Smooth muscle cell (in vitro differentiated cells): ENCODE results near the gene VAMP8. TPM values are rescaled to one million over a fixed set of nuclear protein-coding genes. Genes with fewer than 3 reads are reported as not detected.

Experiments
- DNase-seq: peaks from one replicate; lab custom pipeline; 2025; ENCODE audit not compliant: unreplicated experiment; lab: John Stamatoyannopoulos, UW
- H2AFZ ChIP-seq: fragments of 200-600 bp; sonication (generic); 2 replicates; pipeline ENCODE4 v1.6.0; 2016; ENCODE audit warnings: antibody characterized with exemption, low read depth, mild to moderate bottlenecking
- H3F3A ChIP-seq: fragments of 200-600 bp; sonication (generic); 2 replicates; pipeline ENCODE4 v1.6.0; 2017; ENCODE audit warnings: antibody characterized with exemption, low read depth
- H3K27ac ChIP-seq: fragments of 200-600 bp; sonication (generic); 2 replicates; pipeline ENCODE4 v1.5.1; 2016; ENCODE audit warnings: low read depth, mild to moderate bottlenecking
- H3K27me3 ChIP-seq: fragments of 200-600 bp; sonication (generic); 2 replicates; pipeline ENCODE4 v1.6.1; 2016; ENCODE audit warnings: low read depth, mild to moderate bottlenecking
- H3K36me3 ChIP-seq: fragments of 200-600 bp; sonication (generic); 2 replicates; pipeline ENCODE4 v1.5.1; 2016; ENCODE audit warnings: low read depth
- H3K4me1 ChIP-seq: fragments of 200-600 bp; sonication (generic); 2 replicates; pipeline ENCODE4 v1.5.1; 2016; ENCODE audit warnings: low read depth
- H3K4me2 ChIP-seq: fragments of 200-600 bp; sonication (generic); 2 replicates; pipeline ENCODE4 v1.6.0; 2016; ENCODE audit warnings: mild to moderate bottlenecking
- H3K4me3 ChIP-seq: fragments of 200-600 bp; sonication (generic); 2 replicates; pipeline ENCODE4 v1.5.1; 2016; ENCODE audit warnings: mild to moderate bottlenecking
- H3K79me2 ChIP-seq: fragments of 200-600 bp; sonication (generic); 2 replicates; pipeline ENCODE4 v1.6.0; 2016; ENCODE audit warnings: low read depth, mild to moderate bottlenecking
- H3K9ac ChIP-seq: fragments of 200-600 bp; sonication (generic); 2 replicates; pipeline ENCODE4 v1.6.0; 2016; ENCODE audit warnings: low read depth
- H3K9me3 ChIP-seq: fragments of 200-600 bp; sonication (generic); replicated peaks from 2 replicates; pipeline ENCODE4 v1.5.1; 2016; ENCODE audit warnings: low read depth
- H4K20me1 ChIP-seq: fragments of 200-600 bp; sonication (generic); 2 replicates; pipeline ENCODE4 v1.6.0; 2016; ENCODE audit warnings: low read depth
- WGBS: methylation state at CpG from one replicate; pipeline ENCODE4 v1.1.7; 2016; ENCODE audit warnings: low lambda C conversion rate; 5-methylcytosine and 5-hydroxymethylcytosine counted together
- polyA plus RNA-seq: library from polyadenylated mRNA; unstranded; fragments of >200 nt; fragmentation: Nextera tagmentation; extraction: Ambion mirVana; gene quantifications from 2 replicates; pipeline ENCODE4 v1.2.1, GENCODE V29; 2016
- total RNA-seq: library from RNA; depleted of rRNA; stranded (reverse); fragments of >200 nt; gene quantifications from 2 replicates; pipeline ENCODE4 v1.2.3, GENCODE V29; 2014
- TF ChIP-seq, protein P1 (sequence below): fragments of 200-600 bp; sonication (generic); IDR thresholded peaks from 2 replicates; pipeline ENCODE4 v1.5.1; 2017; ENCODE audit warnings: borderline replicate concordance, mild to moderate bottlenecking, antibody characterized with exemption; ENCODE audit not compliant: insufficient read depth, poor library complexity, severe bottlenecking

The VAMP8 gene
- total and polyA plus RNA-seq, 2 experiments from 2014 or later, result 15.1 to 17.5 TPM

DNA sequence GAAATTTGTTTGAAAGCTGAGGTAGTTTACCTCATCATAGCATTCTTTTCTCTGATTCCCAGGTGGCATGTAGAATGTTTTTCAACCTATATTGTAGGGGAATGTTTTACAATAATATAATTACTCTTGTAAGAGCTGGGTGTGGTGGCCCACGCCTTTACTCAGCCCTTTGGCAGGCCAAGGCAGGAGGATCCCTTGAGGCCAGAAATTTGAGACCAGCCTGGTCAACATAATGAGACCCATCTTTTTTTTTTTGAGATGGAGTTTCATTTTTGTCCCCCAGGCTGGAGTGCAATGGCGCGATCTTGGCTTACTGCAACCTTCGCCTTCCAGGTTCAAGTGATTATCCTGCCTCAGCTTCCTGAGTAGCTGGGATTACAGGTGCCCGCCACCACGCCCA lies 42.2 kb downstream of the VAMP8 start:
- Histone ChIP-seq H3K9me3 (no peaks in the 10 kb centered on the region), H3K4me1 (peaks cover 8% of the 10 kb centered on the region), H3K9ac (no peak overlapping the region), H3K36me3 (peaks cover 10% of the 10 kb centered on the region), H3F3A (no peaks in the 10 kb centered on the region), H4K20me1 (peaks cover 32% of the 10 kb centered on the region), H3K4me2 (no peak overlapping the region), H3K27me3 (no peaks in the 10 kb centered on the region), H3K79me2 (peaks cover 61% of the 10 kb centered on the region), H3K27ac (no peak overlapping the region), H3K4me3 (no peak overlapping the region), H2AFZ (no peak overlapping the region)
- DNase-seq, result no peak
- 98% methylated on average over 6 of the region's 6 CpGs for WGBS
- TF ChIP-seq, protein P1, sequence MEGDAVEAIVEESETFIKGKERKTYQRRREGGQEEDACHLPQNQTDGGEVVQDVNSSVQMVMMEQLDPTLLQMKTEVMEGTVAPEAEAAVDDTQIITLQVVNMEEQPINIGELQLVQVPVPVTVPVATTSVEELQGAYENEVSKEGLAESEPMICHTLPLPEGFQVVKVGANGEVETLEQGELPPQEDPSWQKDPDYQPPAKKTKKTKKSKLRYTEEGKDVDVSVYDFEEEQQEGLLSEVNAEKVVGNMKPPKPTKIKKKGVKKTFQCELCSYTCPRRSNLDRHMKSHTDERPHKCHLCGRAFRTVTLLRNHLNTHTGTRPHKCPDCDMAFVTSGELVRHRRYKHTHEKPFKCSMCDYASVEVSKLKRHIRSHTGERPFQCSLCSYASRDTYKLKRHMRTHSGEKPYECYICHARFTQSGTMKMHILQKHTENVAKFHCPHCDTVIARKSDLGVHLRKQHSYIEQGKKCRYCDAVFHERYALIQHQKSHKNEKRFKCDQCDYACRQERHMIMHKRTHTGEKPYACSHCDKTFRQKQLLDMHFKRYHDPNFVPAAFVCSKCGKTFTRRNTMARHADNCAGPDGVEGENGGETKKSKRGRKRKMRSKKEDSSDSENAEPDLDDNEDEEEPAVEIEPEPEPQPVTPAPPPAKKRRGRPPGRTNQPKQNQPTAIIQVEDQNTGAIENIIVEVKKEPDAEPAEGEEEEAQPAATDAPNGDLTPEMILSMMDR, result no peak

DNA sequence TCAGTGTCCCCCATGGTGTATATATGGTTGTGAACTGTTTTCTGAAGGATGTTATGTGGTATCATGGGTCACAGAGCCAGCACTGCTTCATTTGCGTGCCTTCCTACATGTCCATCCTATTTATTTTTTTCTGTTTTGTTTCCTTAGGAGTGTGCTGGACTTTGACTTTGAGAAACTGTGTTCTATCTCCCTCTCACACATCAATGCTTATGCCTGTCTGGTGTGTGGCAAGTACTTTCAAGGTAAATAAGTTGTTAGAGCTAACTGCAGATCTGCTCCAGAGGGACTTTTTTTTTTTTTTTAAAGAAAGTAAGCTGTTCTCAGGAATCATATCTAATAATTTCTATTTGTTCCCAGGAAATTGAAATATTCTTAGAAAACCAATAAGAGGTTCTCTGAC lies 44.0 kb downstream of the VAMP8 start:
- Histone ChIP-seq H3K79me2 (peaks cover 54% of the 10 kb centered on the region), H3K4me3 (no peak overlapping the region), H3F3A (no peaks in the 10 kb centered on the region), H3K9me3 (no peaks in the 10 kb centered on the region), H3K36me3 (peaks cover 15% of the 10 kb centered on the region), H4K20me1 (peaks cover 32% of the 10 kb centered on the region), H3K27me3 (no peaks in the 10 kb centered on the region), H3K4me1 (peaks cover 8% of the 10 kb centered on the region), H3K9ac (no peak overlapping the region), H2AFZ (no peak overlapping the region), H3K4me2 (no peak overlapping the region), H3K27ac (no peak overlapping the region)
- WGBS, result 100% methylated on average over 1 of the region's 1 CpG
- DNase-seq, result no peak
- TF ChIP-seq, protein P1, result no peak

DNA sequence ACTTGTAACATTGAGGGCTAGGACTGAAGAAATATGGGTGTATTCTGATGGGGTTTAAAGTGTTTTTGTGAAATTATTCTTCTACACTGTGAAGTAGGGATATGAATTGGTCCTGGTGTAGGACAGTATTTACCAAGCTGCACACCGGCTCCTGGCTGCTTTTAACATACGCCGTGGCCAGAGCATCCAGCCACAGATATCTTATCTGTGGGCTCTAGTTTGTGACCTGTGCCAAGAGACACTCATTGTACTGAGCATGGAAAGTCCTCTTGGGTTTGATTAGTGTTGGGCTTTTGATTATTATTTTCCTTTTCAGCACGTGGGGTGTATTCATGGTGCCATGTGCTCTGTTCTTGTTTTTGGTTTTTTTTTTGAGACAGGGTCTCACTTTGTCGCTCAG lies 46.6 kb downstream of the VAMP8 start:
- TF ChIP-seq, protein P1, result no peak
- peaks cover 15% of the 10 kb centered on the region for H3K36me3 ChIP-seq
- H3K4me1 ChIP-seq, result no peaks in the 10 kb centered on the region
- H3K4me2 ChIP-seq, result no peak overlapping the region
- no peak overlapping the region for H3K4me3 ChIP-seq
- no peak overlapping the region for H3K9ac ChIP-seq
- peaks cover 25% of the 10 kb centered on the region for H4K20me1 ChIP-seq
- peaks cover 28% of the 10 kb centered on the region for H3K79me2 ChIP-seq
- H3F3A ChIP-seq, result no peaks in the 10 kb centered on the region
- no peaks in the 10 kb centered on the region for H3K9me3 ChIP-seq
- no peaks in the 10 kb centered on the region for H3K27me3 ChIP-seq
- WGBS, result 98% methylated on average over 5 of the region's 5 CpGs
- H3K27ac ChIP-seq, result no peak overlapping the region
- no peak for DNase-seq
- H2AFZ ChIP-seq, result no peak overlapping the region

DNA sequence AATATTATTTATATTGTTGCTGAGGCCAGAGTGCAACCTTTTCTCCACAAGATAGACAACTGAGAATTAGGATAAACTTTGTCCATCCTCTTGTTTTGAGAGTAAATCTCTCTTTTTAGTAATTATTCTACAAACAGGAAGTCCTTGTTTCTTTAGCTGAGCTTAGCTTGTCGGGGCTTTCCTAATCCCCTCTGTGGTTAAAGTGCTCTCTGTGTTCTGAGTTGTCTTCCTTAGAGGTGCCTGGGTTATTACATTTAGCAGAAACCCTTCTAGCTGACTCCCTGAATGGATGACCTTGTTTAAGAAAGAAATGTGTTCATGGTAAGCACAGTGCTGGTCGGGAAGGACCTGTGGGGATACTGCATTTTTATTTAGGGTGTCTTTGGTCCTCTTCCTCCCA lies 51.3 kb downstream of the VAMP8 start:
- Histone ChIP-seq H3F3A (no peaks in the 10 kb centered on the region), H3K4me1 (no peaks in the 10 kb centered on the region), H3K4me2 (no peak overlapping the region), H4K20me1 (peaks cover 17% of the 10 kb centered on the region), H3K27me3 (no peaks in the 10 kb centered on the region), H3K4me3 (no peak overlapping the region), H3K9ac (no peak overlapping the region), H2AFZ (no peak overlapping the region), H3K36me3 (peaks cover 22% of the 10 kb centered on the region), H3K27ac (peak overlapping the region; percentile 59), H3K79me2 (no peaks in the 10 kb centered on the region), H3K9me3 (no peaks in the 10 kb centered on the region)
- no peak for DNase-seq
- TF ChIP-seq, protein P1, result no peak
- WGBS, result 37% methylated on average over 2 of the region's 2 CpGs
